Aorta (tissue), 5 donors: ENCODE results near the gene RDH13. TPM values are rescaled to one million over a fixed set of nuclear protein-coding genes. Genes with fewer than 3 reads are reported as not detected.
A peak's percentile ranks its signal among the peaks of the same experiment; 100 is the strongest.

Experiments
- ATAC-seq: fragments of 200-7000 bp; cut with Tn5 transposase; one replicate; pipeline ENCODE4 v1.9.1; 2022; ENCODE audit warnings: moderate library complexity; ENCODE audit not compliant: low FRiP score
- DNase-seq, 2 donors: peaks; one replicate each; pipeline ENCODE4 v3.0.0-alpha.2; 2020
- H3K27ac ChIP-seq, 2 donors: one replicate each; pipeline ENCODE4 v1.5.1; 2013; ENCODE audit warnings: low read length in 2 of 2, mild to moderate bottlenecking in 2 of 2, moderate library complexity in 2 of 2, control low read depth in 1 of 2, inconsistent platforms in 1 of 2, low read depth in 1 of 2
- H3K27me3 ChIP-seq, 2 donors: one replicate each; pipeline ENCODE4 v1.6.1; 2013; ENCODE audit warnings: control low read depth in 1 of 2, low read length in 1 of 2, mild to moderate bottlenecking in 1 of 2, moderate library complexity in 1 of 2; ENCODE audit not compliant: insufficient read depth in 2 of 2, control insufficient read depth in 1 of 2
- H3K36me3 ChIP-seq, 2 donors: one replicate each; pipeline ENCODE4 v1.6.1; 2013; ENCODE audit warnings: control low read depth in 1 of 2, low read length in 1 of 2, mild to moderate bottlenecking in 1 of 2; ENCODE audit not compliant: insufficient read depth in 2 of 2, control insufficient read depth in 1 of 2
- H3K4me1 ChIP-seq, 2 donors: one replicate each; pipeline ENCODE4 v1.6.1; 2013; ENCODE audit warnings: low read length in 2 of 2, control low read depth in 1 of 2, mild to moderate bottlenecking in 1 of 2, moderate library complexity in 1 of 2; ENCODE audit not compliant: insufficient read depth in 2 of 2, control insufficient read depth in 1 of 2
- H3K4me3 ChIP-seq, 2 donors: one replicate each; pipeline ENCODE4 v1.5.1; 2013; ENCODE audit warnings: low read length in 2 of 2, control low read depth in 1 of 2, mild to moderate bottlenecking in 1 of 2
- H3K9me3 ChIP-seq: one replicate; pipeline ENCODE4 v1.6.1; 2013; ENCODE audit warnings: mild to moderate bottlenecking, low read length; ENCODE audit not compliant: control insufficient read depth
- WGBS, 2 donors: extraction: QIAGEN DNeasy Blood & Tissue Kit; methylation state at CpG; one replicate each; pipeline ENCODE4 v1.1.7; 2013; 5-methylcytosine and 5-hydroxymethylcytosine counted together
- intact Hi-C, 2 donors: fragments of 100-400 bp; cut with DNase I; formaldehyde crosslinking; loops; one replicate each; pipeline versions ENCODE4 v1.14.2 to v1.15.0; 2022
- polyA plus RNA-seq, 2 donors: library from polyadenylated mRNA; stranded (reverse); fragments of 200-250 nt; gene quantifications; one replicate each; pipeline ENCODE4 v1.2.3, GENCODE V29; 2013
- total RNA-seq, 2 donors: library from RNA; stranded (reverse); fragmentation: NEBNext Ultra II Directional; extraction: Animal tissue kit (Norgen Biotek cat#: 25700); gene quantifications; one replicate each; pipeline ENCODE4 v1.2.1, GENCODE V29; 2021
- donor health status: healthy with polysubstance abuse.
- donor health status: Bipolar disorder and iron deficiency.
- donor health status: DM: no; HTN: no; CAD: no.
- donor health status: DM: no; HTN: no; CAD: no.
- donor health status: DM: yes; HTN: yes; CAD: no.

RDH13 gene
- total and polyA plus RNA-seq, 4 donors = 3.4 to 14.4 (median 10.7) TPM

DNA sequence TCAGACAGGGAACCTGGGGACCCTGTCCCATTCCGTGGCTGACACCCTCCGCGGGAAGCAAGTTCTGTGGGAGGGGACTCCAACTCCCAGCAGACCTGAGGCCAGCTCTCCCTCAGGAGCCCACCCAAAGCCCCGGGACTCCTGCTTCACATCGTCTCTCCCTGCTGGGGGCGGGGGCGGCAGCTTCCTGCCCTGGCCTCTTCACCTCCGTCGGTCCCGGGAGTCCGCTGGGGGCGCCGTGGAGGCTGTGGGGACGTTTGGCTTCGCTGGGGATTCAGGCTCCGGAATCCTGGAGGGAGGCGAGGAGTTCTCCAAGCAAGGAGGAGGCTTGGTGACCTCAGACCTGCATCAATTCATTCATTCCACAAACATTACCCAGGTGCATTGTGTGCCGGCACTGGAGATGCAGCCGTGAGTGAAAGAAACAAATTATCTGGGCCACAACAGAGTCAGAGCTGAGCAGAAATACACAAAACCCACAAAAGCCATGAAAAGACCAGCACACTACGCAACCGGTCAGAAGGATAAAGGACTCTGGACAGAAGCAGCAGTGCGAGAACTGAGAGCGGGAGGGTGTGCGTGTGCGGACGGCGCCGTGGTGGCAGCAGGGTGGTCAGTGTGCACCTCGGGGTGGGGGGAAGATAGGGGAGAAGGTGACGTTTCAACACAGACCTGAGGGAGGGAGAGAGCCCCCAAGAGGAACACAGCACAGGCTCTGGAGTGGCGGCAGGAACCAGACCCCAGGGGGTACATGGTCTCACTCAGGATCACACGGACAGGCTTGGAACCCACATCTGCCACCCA, 31.7 kb upstream of the RDH13 start:
- Histone ChIP-seq H3K4me1 (no peaks in the 10 kb centered on the region), H3K27ac (no peak overlapping the region), H3K27me3 (no peaks in the 10 kb centered on the region), H3K36me3 (peaks cover 3 to 10% of the 10 kb centered on the region in 2 donors), H3K9me3 (no peaks in the 10 kb centered on the region), H3K4me3 (no peak overlapping the region)
- ATAC-seq (no peak), DNase-seq (no peak)
- intact Hi-C loops = no loop called here
- WGBS, 2 donors = 82% methylated on average over 32 of the region's 32 CpGs

DNA sequence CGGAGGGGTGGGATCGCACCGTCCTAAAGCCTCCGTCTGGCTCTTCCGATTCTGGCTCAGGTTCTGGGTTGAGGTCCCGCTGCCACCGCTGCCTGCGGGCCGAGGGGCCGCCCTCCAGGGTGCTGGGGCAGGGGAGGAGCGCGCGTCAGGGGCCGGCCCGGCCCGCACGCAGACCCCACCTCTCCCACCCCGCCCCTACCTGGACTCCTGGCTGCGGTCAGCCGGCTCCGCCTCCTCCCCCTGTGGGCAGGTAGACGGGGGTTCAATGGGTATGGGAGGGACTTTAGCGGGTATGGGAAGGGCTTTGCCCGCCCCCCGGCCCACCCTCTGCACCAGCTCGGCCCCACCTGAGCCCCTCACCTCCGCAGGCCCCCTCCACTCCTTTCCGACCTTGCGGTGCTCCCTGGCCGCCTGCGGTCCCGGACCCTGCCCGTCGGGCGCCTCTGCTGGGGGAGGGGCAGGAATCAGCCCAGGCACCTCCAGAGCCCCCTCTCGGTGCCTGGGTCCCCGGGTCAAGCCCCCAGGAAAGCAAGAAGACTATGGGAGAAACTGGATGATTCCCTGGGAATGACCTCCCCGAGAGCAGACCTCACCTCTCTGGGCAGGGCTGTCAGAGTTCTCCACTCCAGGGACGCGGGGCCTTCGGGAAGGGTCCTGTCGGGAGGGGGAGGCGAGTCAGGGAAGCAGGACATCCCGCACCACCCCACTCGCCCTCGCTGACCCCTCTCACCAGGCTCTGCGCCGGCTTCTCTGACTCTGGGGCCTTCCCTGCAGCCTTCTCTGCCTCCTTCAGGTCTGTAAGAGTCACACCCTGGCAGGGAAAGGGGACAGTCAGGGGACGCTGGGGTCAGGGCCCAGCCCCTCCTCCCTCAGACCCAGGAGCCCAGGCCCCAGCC, 29.7 kb upstream of the RDH13 start:
- 84 to 85% methylated on average over 42 to 49 of the region's 49 CpGs for WGBS, 2 donors
- Histone ChIP-seq H3K27me3 (no peaks in the 10 kb centered on the region), H3K36me3 (peaks cover 3 to 7% of the 10 kb centered on the region in 2 donors), H3K4me1 (no peaks in the 10 kb centered on the region), H3K27ac (no peak overlapping the region), H3K9me3 (no peaks in the 10 kb centered on the region), H3K4me3 (no peak overlapping the region)
- ATAC-seq (no peak), DNase-seq (no peak)
- intact Hi-C loops = no loop called here

DNA sequence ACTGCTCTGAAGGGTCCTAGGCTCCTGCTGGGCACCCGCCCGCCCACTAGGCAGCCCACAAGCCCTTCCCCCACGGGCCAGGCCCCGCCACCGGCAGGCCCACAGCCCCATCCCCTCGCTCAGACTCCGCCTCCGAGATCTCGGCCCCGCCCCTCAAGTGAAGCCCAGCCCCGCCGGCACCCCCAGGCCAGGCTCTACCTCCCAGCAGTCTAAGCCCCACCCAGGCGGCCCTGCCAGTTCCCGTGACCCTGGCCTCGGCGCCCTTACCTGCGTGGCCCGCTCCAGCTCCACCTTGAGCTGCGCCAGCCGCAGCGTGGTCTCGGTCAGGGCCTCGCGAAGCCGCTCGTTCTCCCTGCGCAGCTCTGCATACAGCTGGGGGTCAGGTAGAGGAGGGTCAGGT, 29.0 kb upstream of the RDH13 start:
- ATAC-seq = no peak
- Histone ChIP-seq H3K9me3 (no peaks in the 10 kb centered on the region), H3K27me3 (no peaks in the 10 kb centered on the region), H3K36me3 (peaks cover 3 to 7% of the 10 kb centered on the region in 2 donors), H3K4me1 (no peaks in the 10 kb centered on the region), H3K27ac (no peak overlapping the region), H3K4me3 (no peak overlapping the region)
- WGBS, 2 donors = 78 to 81% methylated on average over 24 to 27 of the region's 27 CpGs
- DNase-seq = no peak
- intact Hi-C loops = no loop called here

DNA sequence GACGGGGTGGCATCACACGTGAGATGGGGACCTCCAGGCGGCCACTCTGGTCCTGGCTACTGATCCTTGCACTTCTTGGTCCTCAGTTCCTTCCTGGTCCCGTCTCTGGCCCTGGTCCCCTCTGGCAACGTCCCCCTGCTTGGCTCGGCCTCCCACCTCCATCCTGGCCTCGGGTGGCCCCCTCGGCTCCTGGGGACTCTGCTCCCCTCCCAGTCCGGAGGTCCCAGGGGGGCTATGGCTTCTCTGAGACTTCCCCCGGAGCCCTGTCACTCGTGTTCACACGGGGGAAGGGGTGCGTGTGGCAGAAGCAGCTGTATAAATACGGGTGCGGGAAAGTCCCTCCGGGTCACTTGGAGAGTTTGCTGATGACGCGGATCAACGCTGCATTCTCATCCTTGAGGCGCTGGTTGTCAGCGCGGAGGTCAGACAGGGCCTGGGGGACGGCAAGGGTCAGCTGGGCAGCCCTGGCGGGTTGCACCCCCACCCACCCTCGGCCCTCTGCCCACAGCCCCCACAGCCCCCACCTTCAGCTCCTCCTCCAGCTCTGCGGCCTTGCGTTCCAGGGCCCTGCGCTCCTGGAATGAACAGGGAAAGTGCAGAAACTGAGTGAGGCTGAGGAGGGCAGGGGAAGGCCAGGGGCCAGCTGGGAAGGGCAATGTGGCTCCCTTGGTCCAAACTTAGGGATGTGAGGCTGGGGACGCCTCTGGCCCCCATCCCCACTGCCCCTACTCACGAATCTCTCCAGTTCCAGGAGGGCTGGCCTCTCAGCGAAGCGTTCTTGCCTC, 28.4 kb upstream of the RDH13 start:
- intact Hi-C loops = no loop called here
- H3K4me3 ChIP-seq = no peak overlapping the region
- H3K9me3 ChIP-seq = no peaks in the 10 kb centered on the region
- no peak for ATAC-seq
- no peak overlapping the region for H3K27ac ChIP-seq
- peaks cover 3 to 7% of the 10 kb centered on the region in 2 donors for H3K36me3 ChIP-seq
- 78 to 84% methylated on average over 30 to 32 of the region's 32 CpGs for WGBS, 2 donors
- no peak for DNase-seq
- H3K27me3 ChIP-seq = no peaks in the 10 kb centered on the region
- no peaks in the 10 kb centered on the region for H3K4me1 ChIP-seq

DNA sequence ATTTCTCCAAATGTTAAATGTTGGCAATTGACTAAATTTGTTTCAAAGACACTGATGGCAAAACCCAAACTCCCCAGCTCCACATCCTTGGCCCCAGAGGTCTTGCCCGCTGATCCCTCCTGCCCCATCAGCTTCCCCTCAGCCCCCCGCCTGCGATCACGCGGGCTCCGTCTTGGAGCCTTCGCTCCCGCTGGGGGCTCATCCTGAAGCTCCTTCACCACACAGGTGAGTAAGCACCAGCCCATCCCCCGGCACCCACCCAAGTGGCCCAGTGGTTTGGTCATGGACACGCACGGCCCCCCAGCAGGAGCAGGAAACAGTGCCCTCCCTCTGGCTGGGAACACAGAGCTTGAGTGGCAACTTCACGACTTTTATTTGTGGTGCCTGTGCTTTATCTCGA, 27.6 kb upstream of the RDH13 start:
- ATAC-seq (no peak), DNase-seq (peak in 1 of 2 donors; percentile 75)
- Histone ChIP-seq H3K27me3 (no peaks in the 10 kb centered on the region), H3K27ac (no peak overlapping the region), H3K9me3 (no peaks in the 10 kb centered on the region), H3K36me3 (peaks cover 3 to 7% of the 10 kb centered on the region in 2 donors), H3K4me1 (no peaks in the 10 kb centered on the region), H3K4me3 (no peak overlapping the region)
- 89 to 97% methylated on average over 13 of the region's 13 CpGs for WGBS, 2 donors
- intact Hi-C loops = no loop called here

DNA sequence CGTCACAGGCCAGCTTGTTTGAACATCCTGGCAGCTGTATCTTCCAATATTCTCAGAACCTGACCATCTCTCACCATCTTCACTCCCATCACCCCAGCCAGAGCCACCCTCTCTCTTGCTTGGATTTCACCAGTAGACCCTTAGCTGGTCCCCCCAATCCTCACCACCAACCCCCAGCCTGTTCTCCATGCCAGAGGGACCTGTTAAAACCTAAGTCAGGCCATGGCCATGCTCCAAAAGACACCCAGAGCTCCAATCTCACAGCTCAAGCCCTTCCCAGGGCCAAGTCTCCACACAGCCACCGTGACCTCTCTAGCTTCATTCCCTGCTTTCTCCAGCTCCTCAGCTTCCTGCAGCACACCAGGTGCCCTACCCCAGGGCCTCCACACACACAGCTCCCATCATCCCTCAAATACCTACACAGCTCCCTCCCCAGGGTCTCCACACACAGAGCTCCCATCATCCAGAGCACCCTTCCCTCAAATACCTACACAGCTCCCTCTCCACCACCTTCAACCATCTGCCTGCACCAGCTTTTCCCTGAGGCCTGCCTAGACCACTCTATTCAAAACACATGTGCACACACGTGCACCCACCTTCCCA, 26.5 kb upstream of the RDH13 start:
- Histone ChIP-seq H3K9me3 (no peaks in the 10 kb centered on the region), H3K4me1 (no peaks in the 10 kb centered on the region), H3K4me3 (no peak overlapping the region), H3K27me3 (no peaks in the 10 kb centered on the region), H3K36me3 (peaks cover 2 to 3% of the 10 kb centered on the region in 2 donors), H3K27ac (no peak overlapping the region)
- intact Hi-C loops = no loop called here
- ATAC-seq (no peak), DNase-seq (no peak)
- WGBS, 2 donors = 81 to 83% methylated on average over 3 of the region's 3 CpGs

DNA sequence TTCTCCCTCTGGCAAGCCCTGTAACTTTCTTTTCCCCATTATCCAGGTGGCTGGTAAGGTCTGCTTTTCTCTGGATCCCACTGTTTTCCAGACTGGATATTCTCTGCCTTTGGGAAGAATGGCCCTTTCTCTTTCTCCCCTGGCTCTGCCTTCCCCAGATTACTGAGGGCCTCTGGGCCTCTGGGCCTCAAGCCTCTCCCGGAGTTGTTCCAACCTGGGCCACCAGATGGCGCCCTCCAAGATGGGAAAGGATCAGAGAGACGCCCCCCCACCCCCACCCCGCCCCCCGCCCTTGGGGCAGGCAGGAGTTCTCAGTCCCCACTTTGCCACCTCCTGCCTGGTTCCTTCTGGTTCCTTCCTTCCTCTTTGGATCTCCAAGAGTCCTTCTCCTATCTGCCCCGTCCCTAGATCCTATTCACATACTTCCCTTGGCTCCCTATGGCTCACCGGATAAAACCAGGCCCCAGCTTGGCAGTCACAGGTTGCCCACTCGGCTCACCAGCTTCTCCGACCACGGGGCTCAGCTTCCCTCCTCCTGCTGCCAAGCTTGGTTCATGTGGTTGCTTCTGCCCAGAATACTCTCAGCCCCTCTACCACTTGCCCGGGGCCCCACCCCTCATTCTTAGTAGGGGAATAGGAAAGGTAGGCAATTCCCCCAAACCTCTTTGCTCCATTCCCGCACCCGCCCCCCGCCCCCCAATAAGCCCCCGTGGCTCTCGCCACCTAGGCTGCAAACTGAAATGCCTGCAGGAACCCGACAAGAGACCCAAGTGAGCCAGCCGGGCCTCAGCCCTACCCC, 25.8 kb upstream of the RDH13 start:
- ATAC-seq = no peak
- Histone ChIP-seq H3K4me1 (no peaks in the 10 kb centered on the region), H3K27ac (no peak overlapping the region), H3K27me3 (no peaks in the 10 kb centered on the region), H3K9me3 (no peaks in the 10 kb centered on the region), H3K36me3 (peaks cover 0 to 3% of the 10 kb centered on the region in 2 donors), H3K4me3 (no peak overlapping the region)
- 51 to 52% methylated on average over 12 to 18 of the region's 18 CpGs for WGBS, 2 donors
- DNase-seq = peak in 1 of 2 donors; percentile 95
- intact Hi-C loops = no loop called here
